NOMO-1 (cell line): ENCODE measurements around the gene PCDH9.

Experiments
- DNase-seq, 2 experiments: peaks; one replicate each; lab custom pipeline; 2025; ENCODE audit not compliant: unreplicated experiment in 2 of 2; lab: John Stamatoyannopoulos, UW

Gene PCDH9

GRCh38 chr13:67094952-67095351 is 135.2 kb downstream of the PCDH9 start:
- DNase-seq = no peak

- no peak for DNase-seq
These were observed 136.1 kb downstream of the PCDH9 start for GRCh38 chr13:67094078-67094477.

GRCh38 chr13:67091603-67092002 is 138.5 kb downstream of the PCDH9 start:
- no peak for DNase-seq

- no peak for DNase-seq
These were observed 139.3 kb downstream of the PCDH9 start for GRCh38 chr13:67090856-67091255.

GRCh38 chr13:67087527-67087926 is 142.6 kb downstream of the PCDH9 start:
- no peak for DNase-seq

GRCh38 chr13:67086260-67086659 is 143.9 kb downstream of the PCDH9 start:
- DNase-seq = no peak

- DNase-seq = no peak
These were observed 146.1 kb downstream of the PCDH9 start for GRCh38 chr13:67084066-67084465.

- no peak for DNase-seq
These were observed 146.6 kb downstream of the PCDH9 start for GRCh38 chr13:67083519-67083918.

- DNase-seq = no peak
These were observed 149.8 kb downstream of the PCDH9 start for GRCh38 chr13:67080351-67080750.

GRCh38 chr13:67078062-67078461 is 152.1 kb downstream of the PCDH9 start:
- no peak for DNase-seq

GRCh38 chr13:67077132-67077531 is 153.0 kb downstream of the PCDH9 start:
- DNase-seq = no peak

- DNase-seq = no peak
These were observed 153.8 kb downstream of the PCDH9 start for GRCh38 chr13:67076378-67076777.

- DNase-seq = no peak
These were observed 154.9 kb downstream of the PCDH9 start for GRCh38 chr13:67075239-67075638.

GRCh38 chr13:67071918-67072598 is 158.1 kb downstream of the PCDH9 start:
- no peak for DNase-seq

- DNase-seq = no peak
These were observed 159.8 kb downstream of the PCDH9 start for GRCh38 chr13:67070306-67070705.

- DNase-seq = no peak
These were observed 160.9 kb downstream of the PCDH9 start for GRCh38 chr13:67069117-67069767.

GRCh38 chr13:67064920-67065319 is 165.2 kb downstream of the PCDH9 start:
- DNase-seq = no peak

- no peak for DNase-seq
These were observed 167.1 kb downstream of the PCDH9 start for GRCh38 chr13:67063036-67063435.

GRCh38 chr13:67062160-67062559 is 168.0 kb downstream of the PCDH9 start:
- DNase-seq = no peak

GRCh38 chr13:67061750-67062149 is 168.4 kb downstream of the PCDH9 start:
- DNase-seq = no peak

- DNase-seq = no peak
These were observed 177.3 kb downstream of the PCDH9 start for GRCh38 chr13:67052550-67053490.
